Vagina (tissue), 2 donors: ENCODE results near the gene GSG1L2. TPM values are rescaled to one million over a fixed set of nuclear protein-coding genes. Genes with fewer than 3 reads are reported as not detected.

ENCODE experiments used
- DNase-seq, 2 donors: peaks; one replicate each; pipeline ENCODE4 v3.0.0-alpha.2; 2017; ENCODE audit errors: extremely low spot score in 2 of 2
- H3K27ac ChIP-seq: fragments of 200-600 bp; sonication (generic); one replicate; pipeline ENCODE4 v1.5.1; 2019
- H3K27me3 ChIP-seq: fragments of 200-600 bp; sonication (generic); one replicate; pipeline ENCODE4 v1.5.1; 2019
- H3K36me3 ChIP-seq, 2 donors: fragments of 200-600 bp; sonication (generic); one replicate each; pipeline ENCODE4 v1.5.1; 2017 to 2019
- H3K4me1 ChIP-seq: fragments of 200-600 bp; sonication (generic); one replicate; pipeline ENCODE4 v1.5.1; 2019
- H3K4me3 ChIP-seq, 2 donors: fragments of 200-600 bp; sonication (generic); 1 replicate in 1 of 2; 2 replicates in 1 of 2; pipeline ENCODE4 v1.5.1; 2016 to 2019
- H3K9me3 ChIP-seq: fragments of 200-600 bp; sonication (generic); one replicate; pipeline ENCODE4 v1.5.1; 2019
- CTCF ChIP-seq, 3 experiments: fragments of 450-650 bp in 2 of 3; fragments of 200-600 bp in 1 of 3; sonication (generic) in 1 of 3; IDR thresholded peaks; one replicate each; pipeline ENCODE4 v1.5.1; 2017 to 2019; ENCODE audit warnings: antibody characterized with exemption in 3 of 3, mild to moderate bottlenecking in 2 of 3, moderate library complexity in 2 of 3
- POLR2A ChIP-seq, 2 donors: fragments of 450-650 bp; IDR thresholded peaks; one replicate each; pipeline ENCODE4 v1.6.1; 2017; ENCODE audit warnings: antibody characterized with exemption in 2 of 2, mild to moderate bottlenecking in 2 of 2, moderate library complexity in 2 of 2
- POLR2AphosphoS5 ChIP-seq, 2 donors: sonication (generic); formaldehyde crosslinking; IDR thresholded peaks; one replicate each; pipeline ENCODE4 v1.9.0; 2017; ENCODE audit warnings: antibody characterized with exemption in 2 of 2, mild to moderate bottlenecking in 2 of 2, low read depth in 1 of 2; ENCODE audit not compliant: insufficient read depth in 1 of 2
- intact Hi-C: fragments of 100-400 bp; cut with DNase I; formaldehyde crosslinking; loops from one replicate; pipeline ENCODE4 v1.15.1; 2023
- total RNA-seq: library from RNA; depleted of rRNA; stranded (reverse); fragments of >200 nt; gene quantifications from one replicate; pipeline ENCODE4 v1.2.3, GENCODE V29; 2016

The GSG1L2 gene
- total RNA-seq, 1 donor from 2014 or later, result not detected

DNA sequence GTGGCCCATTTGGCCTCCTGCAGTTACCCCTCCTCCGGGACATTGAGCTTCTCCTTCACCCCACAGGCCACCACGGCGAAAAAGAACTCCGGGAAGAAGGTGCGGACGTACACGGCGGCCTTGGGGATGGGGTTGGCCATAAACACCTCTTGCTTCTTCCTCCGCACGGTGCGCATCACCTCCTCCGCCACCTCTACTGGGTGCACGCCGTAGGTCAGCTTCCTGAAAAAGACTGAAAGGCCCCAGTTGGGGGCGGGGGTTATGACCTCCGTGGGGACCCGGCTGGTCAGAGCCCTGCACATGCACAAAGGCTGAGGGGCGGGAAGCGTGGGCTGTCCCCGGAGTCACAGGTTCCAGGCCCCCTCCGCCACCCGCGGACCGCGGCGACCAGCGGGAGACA lies 50.4 kb downstream of the GSG1L2 start:
- no peak for DNase-seq
- Histone ChIP-seq H3K9me3 (no peaks in the 10 kb centered on the region), H3K27ac (no peak overlapping the region), H3K4me1 (no peaks in the 10 kb centered on the region), H3K36me3 (no peaks in the 10 kb centered on the region), H3K4me3 (no peak overlapping the region), H3K27me3 (no peaks in the 10 kb centered on the region)
- TF ChIP-seq CTCF (IDR thresholded peaks at IDR 0.05) (no peak), POLR2AphosphoS5 (IDR thresholded peaks at IDR 0.05; ENCODE audit: insufficient read depth in 1 of 2, low read depth in 1 of 2) (no peak), POLR2A (IDR thresholded peaks at IDR 0.05) (no peak)
- intact Hi-C loops, result no loop called here

GRCh38 chr17:9769036-9769695 lies 52.7 kb downstream of the GSG1L2 start:
- intact Hi-C loops, result no loop called here
- DNase-seq, result peak in 1 of 2 donors; percentile 84

GRCh38 chr17:9768381-9768934 lies 53.4 kb downstream of the GSG1L2 start:
- intact Hi-C loops, result no loop called here
- H3K9me3 ChIP-seq, result no peaks in the 10 kb centered on the region
- no peak overlapping the region for H3K4me3 ChIP-seq
- no peaks in the 10 kb centered on the region for H3K27me3 ChIP-seq
- no peak overlapping the region for H3K27ac ChIP-seq
- H3K4me1 ChIP-seq, result no peaks in the 10 kb centered on the region
- no peaks in the 10 kb centered on the region for H3K36me3 ChIP-seq
- no peak for TF ChIP-seq POLR2A (IDR thresholded peaks at IDR 0.05)
- TF ChIP-seq POLR2AphosphoS5 (IDR thresholded peaks at IDR 0.05; ENCODE audit: insufficient read depth in 1 of 2, low read depth in 1 of 2), result no peak
- TF ChIP-seq CTCF (IDR thresholded peaks at IDR 0.05), result peak in 2 of 3 experiments; percentile 32 to 46
- no peak for DNase-seq

More at GRCh38 chr17:9769036-9769695, 52.7 kb downstream of the GSG1L2 start:
- no peaks in the 10 kb centered on the region for H3K36me3 ChIP-seq
- no peak overlapping the region for H3K27ac ChIP-seq
- H3K9me3 ChIP-seq, result no peaks in the 10 kb centered on the region
- TF ChIP-seq POLR2A (IDR thresholded peaks at IDR 0.05), result no peak
- TF ChIP-seq CTCF (IDR thresholded peaks at IDR 0.05), result no peak
- no peak for TF ChIP-seq POLR2AphosphoS5 (IDR thresholded peaks at IDR 0.05; ENCODE audit: insufficient read depth in 1 of 2, low read depth in 1 of 2)
- no peak overlapping the region for H3K4me3 ChIP-seq
- H3K4me1 ChIP-seq, result no peaks in the 10 kb centered on the region
- no peaks in the 10 kb centered on the region for H3K27me3 ChIP-seq

GRCh38 chr17:9767432-9767991 lies 54.4 kb downstream of the GSG1L2 start:
- Histone ChIP-seq H3K36me3 (no peaks in the 10 kb centered on the region), H3K4me3 (no peak overlapping the region), H3K27ac (no peak overlapping the region), H3K4me1 (no peaks in the 10 kb centered on the region), H3K27me3 (no peaks in the 10 kb centered on the region), H3K9me3 (no peaks in the 10 kb centered on the region)
- DNase-seq, result no peak
- TF ChIP-seq CTCF (IDR thresholded peaks at IDR 0.05), result no peak
- intact Hi-C loops, result no loop called here

DNA sequence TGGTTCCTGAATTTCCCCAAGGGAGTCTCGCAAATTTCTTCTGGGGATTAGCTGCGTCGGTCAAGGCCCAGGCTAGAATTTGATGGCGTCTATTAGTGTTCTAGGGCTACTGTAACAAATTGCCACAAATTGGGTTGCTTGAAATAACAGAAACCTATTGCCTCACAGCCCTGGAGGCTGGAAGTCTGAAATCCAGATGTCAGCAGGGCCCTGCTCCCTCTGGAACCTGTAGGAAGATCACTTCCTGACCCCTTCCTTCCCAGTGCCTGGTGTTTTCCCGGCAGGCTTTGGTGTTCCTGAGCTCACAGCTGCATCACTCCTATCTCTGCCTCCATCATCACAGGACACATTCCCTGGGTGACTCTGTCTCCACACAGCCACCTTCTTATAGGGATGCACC lies 54.9 kb downstream of the GSG1L2 start:
- no peaks in the 10 kb centered on the region for H3K36me3 ChIP-seq
- H3K27ac ChIP-seq, result no peak overlapping the region
- H3K4me1 ChIP-seq, result no peaks in the 10 kb centered on the region
- intact Hi-C loops, result no loop called here
- TF ChIP-seq POLR2A (IDR thresholded peaks at IDR 0.05) (no peak), CTCF (IDR thresholded peaks at IDR 0.05) (no peak), POLR2AphosphoS5 (IDR thresholded peaks at IDR 0.05; ENCODE audit: insufficient read depth in 1 of 2, low read depth in 1 of 2) (no peak)
- no peaks in the 10 kb centered on the region for H3K27me3 ChIP-seq
- H3K4me3 ChIP-seq, result no peak overlapping the region
- no peaks in the 10 kb centered on the region for H3K9me3 ChIP-seq
- no peak for DNase-seq
